SK-N-SH (cell line): ENCODE results near the gene CHEK1. TPM values are rescaled to one million over a fixed set of nuclear protein-coding genes. Genes with fewer than 3 reads are reported as not detected.
"Not testable (repeated sequence)": the region's sequence is repeated elsewhere in the genome, so short reads cannot be mapped to it uniquely, and the experiment has no call there.

Source experiments
- CTCF ChIA-PET: fragments of 300-600, 350-600 bp; formaldehyde crosslinking; extraction: SDS; loops from one replicate; lab custom pipeline; 2021; lab: Yijun Ruan, JAX
- POLR2A ChIA-PET: fragments of 350-600 bp; sonication (Branson Sonifier 250); formaldehyde crosslinking; extraction: SDS; loops from one replicate; lab custom pipeline; 2020; ENCODE audit warnings: antibody characterized with exemption, inconsistent platforms; lab: Yijun Ruan, JAX
- DNase-seq: peaks from one replicate; pipeline ENCODE4 v3.0.0; 2012
- H2AFZ ChIP-seq: fragments of 200-600 bp; sonication (generic); 2 replicates; pipeline ENCODE4 v1.8.1; 2016; ENCODE audit warnings: antibody characterized with exemption, mild to moderate bottlenecking, low read depth
- H3F3A ChIP-seq: fragments of 200-600 bp; sonication (generic); replicated peaks from 2 replicates; pipeline ENCODE3; 2016; ENCODE audit warnings: antibody characterized with exemption, mild to moderate bottlenecking; ENCODE audit not compliant: insufficient read depth
- H3K27ac ChIP-seq, 2 experiments: fragments of 200-500 bp in 1 of 2; fragments of 200-600 bp in 1 of 2; sonication (Bioruptor generic) in 1 of 2; sonication (generic), shearing (Covaris generic) in 1 of 2; 2 replicates each; pipeline versions ENCODE4 v1.5.1 to v1.6.1; 2014 to 2016; ENCODE audit warnings: low read depth in 2 of 2, inconsistent platforms in 1 of 2, low read length in 1 of 2, mild to moderate bottlenecking in 1 of 2, mixed read lengths in 1 of 2
- H3K27me3 ChIP-seq: fragments of 200-600 bp; sonication (generic), shearing (Covaris generic); 2 replicates; pipeline ENCODE4 v1.6.1; 2016; ENCODE audit warnings: mixed run types; ENCODE audit not compliant: insufficient read depth
- H3K36me3 ChIP-seq, 2 experiments: fragments of 200-500 bp in 1 of 2; fragments of 200-600 bp in 1 of 2; sonication (Bioruptor generic) in 1 of 2; sonication (generic) in 1 of 2; replicated peaks in 1 of 2; 2 replicates each; pipeline versions ENCODE3 to v1.5.1; 2014 to 2016; ENCODE audit warnings: low read length in 1 of 2, mild to moderate bottlenecking in 1 of 2; ENCODE audit not compliant: insufficient read depth in 2 of 2, control insufficient read depth in 1 of 2
- H3K4me1 ChIP-seq, 2 experiments: fragments of 200-500 bp in 1 of 2; fragments of 200-600 bp in 1 of 2; sonication (Bioruptor generic) in 1 of 2; sonication (generic), shearing (Covaris generic) in 1 of 2; 2 replicates each; pipeline versions ENCODE4 v1.5.1 to v1.6.1; 2014 to 2016; ENCODE audit warnings: low read depth in 1 of 2, low read length in 1 of 2, mixed run types in 1 of 2; ENCODE audit not compliant: insufficient read depth in 2 of 2, control insufficient read depth in 1 of 2
- H3K4me2 ChIP-seq: fragments of 200-600 bp; sonication (generic), shearing (Covaris generic); 2 replicates; pipeline ENCODE4 v1.6.1; 2017; ENCODE audit warnings: mixed run types
- H3K4me3 ChIP-seq, 2 experiments: fragments of 200-500 bp in 1 of 2; fragments of 200-600 bp in 1 of 2; sonication (Bioruptor generic) in 1 of 2; sonication (generic), shearing (Covaris generic) in 1 of 2; 2 replicates each; pipeline versions ENCODE4 v1.5.1 to v1.8.1; 2014 to 2016; ENCODE audit warnings: low read depth in 2 of 2, inconsistent platforms in 1 of 2, low read length in 1 of 2, mild to moderate bottlenecking in 1 of 2, mixed read lengths in 1 of 2, moderate library complexity in 1 of 2
- H3K79me2 ChIP-seq: fragments of 200-600 bp; sonication (generic); 2 replicates; pipeline ENCODE4 v1.8.1; 2017; ENCODE audit warnings: mild to moderate bottlenecking; ENCODE audit not compliant: insufficient read depth
- H3K9ac ChIP-seq: fragments of 200-600 bp; sonication (generic); 2 replicates; pipeline ENCODE4 v1.6.1; 2017; ENCODE audit warnings: mixed run types
- H3K9me2 ChIP-seq: fragments of 200-600 bp; sonication (generic); 2 replicates; pipeline ENCODE4 v1.6.1; 2017; ENCODE audit warnings: mixed run types
- H3K9me3 ChIP-seq: fragments of 200-600 bp; sonication (generic); 2 replicates; pipeline ENCODE4 v1.6.1; 2017; ENCODE audit warnings: mixed run types, mild to moderate bottlenecking, moderate library complexity
- H4K20me1 ChIP-seq: fragments of 200-600 bp; sonication (generic); 2 replicates; pipeline ENCODE4 v1.6.1; 2017; ENCODE audit warnings: mild to moderate bottlenecking, mixed run types; ENCODE audit not compliant: insufficient read depth
- ELF1 ChIP-seq: IDR thresholded peaks from 2 replicates; pipeline ENCODE4 v1.4.0; 2012
- EP300 ChIP-seq, 2 experiments: IDR thresholded peaks; 2 replicates each; pipeline versions ENCODE4 v1.4.0 to v1.6.1; 2012; ENCODE audit warnings: borderline replicate concordance in 1 of 2, low read depth in 1 of 2, low read length in 1 of 2
- EZH2phosphoT487 ChIP-seq: fragments of 200-600 bp; sonication (generic); IDR thresholded peaks from 2 replicates; pipeline ENCODE4 v1.6.1; 2017; ENCODE audit warnings: low read depth, mixed run types, mild to moderate bottlenecking, antibody characterized with exemption, moderate library complexity, borderline replicate concordance
- FOSL2 ChIP-seq: IDR thresholded peaks from 2 replicates; pipeline ENCODE4 v1.4.0; 2012; ENCODE audit warnings: low read depth, mild to moderate bottlenecking, moderate library complexity, borderline replicate concordance
- FOXJ3 ChIP-seq: sonication (generic); formaldehyde crosslinking; IDR thresholded peaks from 2 replicates; pipeline ENCODE4 v1.5.1; 2020; ENCODE audit warnings: mild to moderate bottlenecking, missing genetic modification reagents
- FOXM1 ChIP-seq: IDR thresholded peaks from 2 replicates; pipeline ENCODE4 v1.4.0; 2012; ENCODE audit warnings: low read depth, mild to moderate bottlenecking
- GABPA ChIP-seq: IDR thresholded peaks from 2 replicates; pipeline ENCODE4 v1.4.0; 2012; ENCODE audit warnings: low read depth, mild to moderate bottlenecking
- GATA2 ChIP-seq: sonication (generic); formaldehyde crosslinking; IDR thresholded peaks from 2 replicates; pipeline ENCODE4 v1.5.0; 2020; ENCODE audit warnings: mild to moderate bottlenecking, missing genetic modification reagents
- IRF3 ChIP-seq: fragments of 150-350 bp; IDR thresholded peaks from 2 replicates; pipeline ENCODE4 v1.6.1; 2016; ENCODE audit warnings: mild to moderate bottlenecking, low read depth, low read length
- JUND ChIP-seq: IDR thresholded peaks from 2 replicates; pipeline ENCODE4 v1.4.0; 2012
- MAX ChIP-seq: IDR thresholded peaks from 2 replicates; pipeline ENCODE4 v1.4.0; 2012; ENCODE audit warnings: low read depth
- MXI1 ChIP-seq: IDR thresholded peaks from 2 replicates; pipeline ENCODE4 v1.6.1; 2012; ENCODE audit warnings: mild to moderate bottlenecking, low read depth, low read length, improper control_type of control experiment
- RAD21 ChIP-seq: IDR thresholded peaks from 2 replicates; pipeline ENCODE4 v1.6.1; 2012; ENCODE audit warnings: mild to moderate bottlenecking, low read length
- REST ChIP-seq: IDR thresholded peaks from 2 replicates; pipeline ENCODE4 v1.6.1; 2012; ENCODE audit warnings: mild to moderate bottlenecking, low read depth, low read length, moderate library complexity
- TCF12 ChIP-seq: IDR thresholded peaks from 2 replicates; pipeline ENCODE4 v1.4.0; 2012
- TEAD4 ChIP-seq: IDR thresholded peaks from 2 replicates; pipeline ENCODE4 v1.4.0; 2012; ENCODE audit warnings: mild to moderate bottlenecking, borderline replicate concordance; ENCODE audit not compliant: insufficient read depth
- USF1 ChIP-seq: IDR thresholded peaks from 2 replicates; pipeline ENCODE4 v1.4.0; 2012; ENCODE audit warnings: low read depth, borderline replicate concordance
- USF2 ChIP-seq: fragments of 150-350 bp; IDR thresholded peaks from 2 replicates; pipeline ENCODE4 v1.6.1; 2017; ENCODE audit warnings: antibody characterized with exemption, low read length, low read depth, borderline replicate concordance
- YY1 ChIP-seq: IDR thresholded peaks from 2 replicates; pipeline ENCODE4 v1.4.0; 2012; ENCODE audit warnings: low read depth, mild to moderate bottlenecking
- ZBTB33 ChIP-seq: IDR thresholded peaks from 2 replicates; pipeline ENCODE4 v1.4.0; 2012; ENCODE audit warnings: low read depth, borderline replicate concordance
- WGBS: methylation state at CpG from one replicate; pipeline ENCODE4 v1.1.6; 2017; ENCODE audit warnings: low lambda C conversion rate; 5-methylcytosine and 5-hydroxymethylcytosine counted together
- polyA plus RNA-seq, 3 experiments: library from polyadenylated mRNA; depleted of rRNA; stranded (reverse); fragments of >200 nt; gene quantifications; 2 replicates each; pipeline ENCODE4 v1.2.3, GENCODE V29; 2012

Gene CHEK1
- polyA plus RNA-seq, 1 of the 3 experiments (the other 2 are of a cell fraction), result 12.1 TPM

GRCh38 chr11:125701858-125702621 lies 77.1 kb downstream of the CHEK1 start:
- 15% methylated on average over 5 of the region's 6 CpGs for WGBS
- Histone ChIP-seq H3F3A (no peaks in the 10 kb centered on the region), H3K27ac (no peak overlapping the region), H3K9me3 (no peaks in the 10 kb centered on the region), H3K27me3 (peaks cover 15% of the 10 kb centered on the region; the same call in 1 of the 2 replicates), H3K9ac (no peak overlapping the region), H3K79me2 (no peaks in the 10 kb centered on the region), H3K4me2 (no peak overlapping the region), H2AFZ (no peak overlapping the region), H3K4me3 (no peak overlapping the region), H3K4me1 (no peaks in the 10 kb centered on the region), H3K9me2 (no peaks in the 10 kb centered on the region), H4K20me1 (no peaks in the 10 kb centered on the region), H3K36me3 (no peaks in the 10 kb centered on the region)
- no peak for DNase-seq
- TF ChIP-seq IRF3 (no peak), FOXJ3 (CRISPR knock-in tag) (no peak), FOSL2 (no peak), USF2 (no peak), ELF1 (no peak), ZBTB33 (no peak), MXI1 (no peak), EP300 (IDR thresholded peaks at IDR 0.05; ENCODE audit: borderline replicate concordance in 1 of 2, low read depth in 1 of 2, low read length in 1 of 2) (no peak), JUND (no peak), MAX (no peak), TEAD4 (no peak), TCF12 (no peak), EZH2phosphoT487 (no peak), YY1 (no peak), FOXM1 (no peak), USF1 (no peak), RAD21 (no peak), GATA2 (CRISPR knock-in tag) (no peak), REST (no peak), GABPA (no peak)
- ChIA-PET CTCF (interaction anchor here (2.6 kb wide), 1 partner anchor 12 kb away, joined by 7 read pairs; no protein-coding TSS in a partner anchor), POLR2A (no interaction called here)

- WGBS, result 93% methylated on average over 3 of the region's 24 CpGs
- H3K79me2 ChIP-seq, H3K9ac ChIP-seq, H3K4me3 ChIP-seq, H3K9me2 ChIP-seq, H4K20me1 ChIP-seq, H3K9me3 ChIP-seq, H3K27me3 ChIP-seq, H3K4me1 ChIP-seq, H3K4me2 ChIP-seq, H2AFZ ChIP-seq, POLR2A ChIA-PET, CTCF ChIA-PET, H3K27ac ChIP-seq, H3K36me3 ChIP-seq, H3F3A ChIP-seq, DNase-seq: not testable (repeated sequence)
Observed at GRCh38 chr11:125704686-125705085, 79.7 kb downstream of the CHEK1 start.
